GM12873 (cell line): ENCODE data around the gene SLC25A38.

Experiments used
- TF ChIP-seq, protein P1 (sequence below): IDR thresholded peaks from 2 replicates; pipeline ENCODE4 v1.5.1; 2012; ENCODE audit warnings: low read depth, mild to moderate bottlenecking, moderate library complexity, low read length, control low read depth; ENCODE audit not compliant: insufficient read depth; ENCODE audit errors: missing control alignments

The SLC25A38 gene, protein sequence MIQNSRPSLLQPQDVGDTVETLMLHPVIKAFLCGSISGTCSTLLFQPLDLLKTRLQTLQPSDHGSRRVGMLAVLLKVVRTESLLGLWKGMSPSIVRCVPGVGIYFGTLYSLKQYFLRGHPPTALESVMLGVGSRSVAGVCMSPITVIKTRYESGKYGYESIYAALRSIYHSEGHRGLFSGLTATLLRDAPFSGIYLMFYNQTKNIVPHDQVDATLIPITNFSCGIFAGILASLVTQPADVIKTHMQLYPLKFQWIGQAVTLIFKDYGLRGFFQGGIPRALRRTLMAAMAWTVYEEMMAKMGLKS

DNA sequence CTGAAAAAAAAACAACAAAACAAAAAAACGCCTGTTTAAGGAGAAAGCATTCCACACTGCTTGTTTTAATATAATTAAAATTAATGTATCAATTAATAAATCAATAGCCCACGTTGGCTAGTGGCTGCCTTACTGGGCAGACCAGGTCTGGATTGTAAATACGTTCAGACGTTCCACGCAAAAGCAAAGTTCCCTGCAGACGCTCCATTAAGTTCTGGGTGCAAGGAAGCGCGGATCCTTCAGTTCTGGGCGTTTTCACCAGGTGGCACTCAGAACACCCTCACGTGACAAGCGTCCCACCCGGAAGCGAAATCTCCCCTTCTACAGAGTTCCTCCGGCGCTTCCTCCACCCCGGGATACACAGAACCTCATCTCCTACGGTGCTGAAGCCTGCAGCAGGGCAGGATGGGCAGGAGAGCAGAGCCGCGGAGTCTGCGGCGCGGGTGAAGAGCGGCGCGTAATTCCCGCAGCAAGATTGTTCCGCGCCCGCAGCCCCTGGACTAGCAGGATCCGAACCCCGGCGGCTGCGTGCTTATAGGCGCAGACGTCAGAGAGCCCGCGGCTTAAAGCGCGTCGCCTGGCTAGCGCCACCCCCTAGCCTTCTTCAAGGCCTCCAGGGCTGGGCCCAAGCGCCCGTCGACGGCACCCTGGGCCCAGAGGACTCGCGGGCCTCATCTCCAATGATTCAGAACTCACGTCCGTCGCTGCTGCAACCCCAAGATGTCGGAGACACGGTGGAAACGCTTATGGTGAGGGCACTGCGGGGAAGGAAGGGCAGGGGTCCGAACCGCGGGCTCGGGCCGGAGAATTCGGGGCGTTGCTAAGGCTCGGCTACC, at the start of gene SLC25A38:
TSS of gene SLC25A38 (plus strand) at position 326 of the 836 bp plus-strand sequence. CDS start at position 681, 355 bp downstream.
- TF ChIP-seq, protein P1, sequence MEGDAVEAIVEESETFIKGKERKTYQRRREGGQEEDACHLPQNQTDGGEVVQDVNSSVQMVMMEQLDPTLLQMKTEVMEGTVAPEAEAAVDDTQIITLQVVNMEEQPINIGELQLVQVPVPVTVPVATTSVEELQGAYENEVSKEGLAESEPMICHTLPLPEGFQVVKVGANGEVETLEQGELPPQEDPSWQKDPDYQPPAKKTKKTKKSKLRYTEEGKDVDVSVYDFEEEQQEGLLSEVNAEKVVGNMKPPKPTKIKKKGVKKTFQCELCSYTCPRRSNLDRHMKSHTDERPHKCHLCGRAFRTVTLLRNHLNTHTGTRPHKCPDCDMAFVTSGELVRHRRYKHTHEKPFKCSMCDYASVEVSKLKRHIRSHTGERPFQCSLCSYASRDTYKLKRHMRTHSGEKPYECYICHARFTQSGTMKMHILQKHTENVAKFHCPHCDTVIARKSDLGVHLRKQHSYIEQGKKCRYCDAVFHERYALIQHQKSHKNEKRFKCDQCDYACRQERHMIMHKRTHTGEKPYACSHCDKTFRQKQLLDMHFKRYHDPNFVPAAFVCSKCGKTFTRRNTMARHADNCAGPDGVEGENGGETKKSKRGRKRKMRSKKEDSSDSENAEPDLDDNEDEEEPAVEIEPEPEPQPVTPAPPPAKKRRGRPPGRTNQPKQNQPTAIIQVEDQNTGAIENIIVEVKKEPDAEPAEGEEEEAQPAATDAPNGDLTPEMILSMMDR, result peak; percentile 51

DNA sequence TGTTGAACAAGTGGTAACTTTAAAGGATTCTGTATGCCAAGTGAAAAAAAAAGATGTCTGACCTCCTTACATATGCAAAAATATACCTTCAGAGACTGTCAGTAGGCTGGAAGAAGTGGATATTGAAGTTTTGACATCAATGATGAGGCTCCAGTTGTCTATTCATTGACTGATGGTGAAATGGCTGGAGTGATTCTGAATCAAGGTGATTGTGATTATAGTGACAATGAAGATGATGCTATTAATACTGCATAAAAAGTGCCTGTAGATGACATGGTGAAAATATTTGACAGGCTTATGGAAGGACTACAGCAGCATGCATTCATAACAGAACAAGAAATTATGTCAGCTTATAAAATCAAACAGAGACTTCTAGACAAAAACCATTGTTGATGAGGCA, 49.6 kb upstream of the SLC25A38 start:
- TF ChIP-seq, protein P1, result no peak

DNA sequence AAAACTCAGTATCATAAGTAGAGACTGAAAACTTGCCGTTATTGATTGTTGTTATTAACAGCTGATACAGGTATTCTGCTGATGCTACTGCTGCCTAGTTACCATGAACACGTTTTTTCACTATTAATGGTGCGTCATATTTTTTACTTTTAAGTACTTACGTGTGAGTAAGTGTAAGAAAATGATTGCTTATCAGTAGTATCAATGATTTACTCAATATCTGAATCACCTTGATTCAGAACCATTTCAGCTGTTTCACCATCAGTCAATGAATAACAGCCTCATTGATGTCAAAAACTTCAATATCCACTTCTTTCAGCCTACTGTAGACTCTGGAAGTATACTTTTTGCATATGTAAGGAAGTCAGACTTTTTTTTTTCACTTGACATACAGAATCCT, 49.0 kb upstream of the SLC25A38 start:
- TF ChIP-seq, protein P1, result no peak

DNA sequence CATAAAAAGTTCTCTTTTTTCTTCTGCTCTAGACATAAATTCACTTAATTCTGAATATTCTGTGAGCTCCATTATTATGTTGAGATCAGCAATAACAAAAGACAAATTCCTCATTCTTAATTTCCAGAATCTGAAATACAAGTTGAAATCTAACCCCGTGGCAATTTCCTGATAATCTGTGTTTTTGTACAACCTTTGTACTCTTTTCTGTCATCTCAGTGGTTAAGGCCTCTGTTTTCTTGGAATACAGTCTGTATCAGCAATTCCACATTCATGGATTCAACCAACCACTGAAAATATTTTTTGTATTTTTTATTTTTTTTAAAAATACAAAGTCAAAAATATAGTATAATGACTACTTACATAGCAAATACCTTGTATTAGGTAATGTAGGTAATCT, 45.0 kb upstream of the SLC25A38 start:
- TF ChIP-seq, protein P1, result no peak

DNA sequence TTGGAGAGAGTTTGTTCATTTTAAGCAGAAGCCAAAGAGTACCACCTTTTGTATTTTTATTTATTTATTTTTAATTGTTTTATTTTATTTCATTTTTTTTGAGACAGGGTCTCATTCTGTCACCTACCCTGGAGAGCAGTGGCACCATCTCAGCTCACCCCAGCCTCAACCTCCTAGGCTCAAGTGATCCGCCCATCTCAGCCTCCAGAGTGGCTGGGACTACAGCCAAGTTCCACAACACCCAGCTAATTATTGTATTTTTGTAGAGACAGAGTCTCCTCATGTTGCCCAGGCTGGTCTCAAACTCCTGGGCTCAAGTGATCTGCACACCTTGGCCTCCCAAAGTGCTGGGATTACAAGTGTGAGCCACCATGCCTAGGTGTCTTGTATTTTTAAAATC, 44.1 kb upstream of the SLC25A38 start:
- TF ChIP-seq, protein P1, result no peak

DNA sequence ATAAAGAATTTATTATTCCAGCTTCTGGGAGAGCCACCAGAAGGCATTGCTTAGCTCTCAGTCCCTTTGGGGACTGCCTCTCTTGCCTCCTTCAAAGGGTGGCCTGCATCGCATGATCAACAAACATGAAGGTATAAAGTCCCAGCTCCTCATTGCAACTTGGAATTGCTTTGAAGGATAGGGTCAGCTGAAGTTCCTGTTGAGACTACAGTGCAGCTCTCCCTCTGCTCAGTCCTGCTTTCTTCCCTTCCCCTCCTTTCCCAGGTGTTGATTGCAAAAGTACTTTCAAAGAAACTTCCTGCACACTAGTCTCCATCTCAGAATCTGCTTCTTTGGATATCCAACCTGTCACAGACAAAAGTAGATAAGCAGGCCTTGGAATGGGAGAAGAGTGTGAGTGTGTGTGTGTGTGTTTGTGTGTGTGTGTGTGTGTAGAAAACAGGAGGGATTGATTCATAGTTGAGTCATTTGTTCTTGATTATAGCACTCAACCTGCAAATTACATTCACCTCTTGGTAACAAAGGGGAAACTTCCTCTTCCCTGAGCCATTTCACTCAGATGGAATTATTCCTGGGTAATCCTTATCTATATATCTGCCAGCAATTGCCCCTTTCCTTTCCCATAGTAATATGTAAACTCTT, 40.0 kb upstream of the SLC25A38 start:
- TF ChIP-seq, protein P1, result no peak

DNA sequence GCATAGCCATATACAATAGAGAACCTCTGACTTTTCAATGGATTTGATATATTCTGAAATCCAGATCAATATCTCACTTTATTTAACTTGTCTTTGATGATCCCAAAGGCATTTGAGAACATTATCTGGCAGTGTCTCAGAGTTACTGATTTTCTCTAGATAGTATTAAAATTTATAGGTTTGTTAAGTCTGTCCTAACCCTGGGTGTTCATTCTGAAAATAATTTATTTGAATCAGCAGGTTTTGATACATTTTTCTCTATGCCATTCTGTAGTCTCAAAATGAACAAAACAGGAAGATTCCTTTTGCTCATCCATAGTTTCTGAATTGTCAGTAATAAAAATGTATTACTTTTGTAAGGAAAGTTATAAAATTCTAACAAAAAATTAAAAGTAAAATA, 39.4 kb upstream of the SLC25A38 start:
- TF ChIP-seq, protein P1, result no peak
